AG20443 (cell line): ENCODE results near the gene PAFAH1B2.

ENCODE experiments used
- DNase-seq: peaks from one replicate; pipeline ENCODE4 v3.0.0; 2012; ENCODE audit warnings: low spot score, mixed read lengths

The PAFAH1B2 gene

DNA sequence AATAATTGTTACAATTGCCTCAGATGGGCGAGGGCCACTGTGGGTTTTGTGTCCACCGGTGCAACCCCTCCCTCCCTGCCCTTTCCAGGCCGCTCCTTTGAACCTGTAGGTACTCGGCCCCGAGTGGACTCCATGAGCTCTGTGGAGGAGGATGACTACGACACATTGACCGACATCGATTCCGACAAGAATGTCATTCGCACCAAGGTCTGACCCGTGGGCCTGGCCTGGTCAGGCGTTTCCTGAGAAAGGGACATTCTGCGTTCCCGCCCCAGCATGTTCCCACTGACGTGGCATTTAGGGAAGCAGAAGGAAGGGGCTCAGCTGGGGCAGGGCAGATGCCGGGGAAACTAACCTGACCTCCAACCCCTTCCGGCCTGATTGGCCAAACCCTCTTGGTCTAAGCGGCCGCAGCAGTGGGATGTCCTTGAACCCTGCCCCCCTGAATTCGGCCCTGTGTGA is 44.6 kb downstream of the PAFAH1B2 start:
- no peak for DNase-seq

DNA sequence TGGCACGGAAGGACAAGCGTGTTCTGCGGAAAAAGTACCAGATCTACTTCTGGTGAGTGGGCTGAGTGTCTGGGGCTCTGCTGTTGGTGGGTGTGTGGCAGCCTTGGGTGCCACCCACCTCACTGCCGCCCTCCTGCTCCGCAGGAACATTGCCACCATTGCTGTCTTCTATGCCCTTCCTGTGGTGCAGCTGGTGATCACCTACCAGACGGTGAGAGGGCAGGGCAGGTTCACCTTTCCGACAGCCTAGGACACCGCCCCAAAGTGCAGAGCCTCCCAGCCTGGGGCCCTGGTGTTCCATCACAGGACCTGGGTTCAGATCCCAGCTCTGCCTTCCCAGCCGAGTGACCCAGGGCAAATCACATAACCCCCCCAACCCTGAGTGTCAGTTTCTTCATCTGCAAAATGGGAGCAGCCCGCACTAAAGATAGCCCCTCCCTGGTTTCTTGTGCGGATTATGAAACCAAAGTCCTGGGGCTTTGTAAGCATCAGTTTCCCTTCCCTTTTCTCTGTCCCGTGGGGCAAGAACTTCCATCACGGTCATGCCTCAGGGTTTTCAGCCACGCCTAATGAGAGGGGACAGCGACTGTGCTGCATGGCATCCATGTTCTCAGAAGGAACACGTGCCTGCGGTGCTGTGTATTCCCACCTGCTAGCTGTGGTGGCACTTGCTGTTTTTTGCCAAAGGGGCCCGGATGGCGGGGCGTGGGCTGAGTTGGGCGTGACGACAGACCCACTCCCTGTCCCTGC is 45.3 kb downstream of the PAFAH1B2 start:
- no peak for DNase-seq

DNA sequence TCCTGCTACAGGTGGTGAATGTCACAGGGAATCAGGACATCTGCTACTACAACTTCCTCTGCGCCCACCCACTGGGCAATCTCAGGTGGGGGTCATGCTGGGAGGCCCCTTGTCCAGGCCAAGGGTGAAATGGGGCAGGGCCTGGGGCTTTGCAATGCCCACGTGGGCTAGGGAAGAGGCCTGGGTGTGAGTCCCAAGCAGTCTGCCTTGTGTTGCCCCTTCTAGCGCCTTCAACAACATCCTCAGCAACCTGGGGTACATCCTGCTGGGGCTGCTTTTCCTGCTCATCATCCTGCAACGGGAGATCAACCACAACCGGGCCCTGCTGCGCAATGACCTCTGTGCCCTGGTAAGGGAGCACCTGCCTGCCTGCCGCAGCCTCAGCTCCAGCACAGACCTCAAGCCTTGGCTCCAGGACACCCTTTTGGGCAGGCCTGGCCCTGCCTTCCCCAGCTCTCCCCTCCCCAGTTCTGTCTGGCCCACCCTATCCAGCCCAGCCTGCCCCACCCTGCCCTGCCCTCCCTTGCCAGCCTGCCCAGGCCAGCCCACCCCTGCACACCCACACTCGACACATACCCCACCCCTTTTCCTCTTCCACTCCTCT is 46.0 kb downstream of the PAFAH1B2 start:
- DNase-seq, result no peak

DNA sequence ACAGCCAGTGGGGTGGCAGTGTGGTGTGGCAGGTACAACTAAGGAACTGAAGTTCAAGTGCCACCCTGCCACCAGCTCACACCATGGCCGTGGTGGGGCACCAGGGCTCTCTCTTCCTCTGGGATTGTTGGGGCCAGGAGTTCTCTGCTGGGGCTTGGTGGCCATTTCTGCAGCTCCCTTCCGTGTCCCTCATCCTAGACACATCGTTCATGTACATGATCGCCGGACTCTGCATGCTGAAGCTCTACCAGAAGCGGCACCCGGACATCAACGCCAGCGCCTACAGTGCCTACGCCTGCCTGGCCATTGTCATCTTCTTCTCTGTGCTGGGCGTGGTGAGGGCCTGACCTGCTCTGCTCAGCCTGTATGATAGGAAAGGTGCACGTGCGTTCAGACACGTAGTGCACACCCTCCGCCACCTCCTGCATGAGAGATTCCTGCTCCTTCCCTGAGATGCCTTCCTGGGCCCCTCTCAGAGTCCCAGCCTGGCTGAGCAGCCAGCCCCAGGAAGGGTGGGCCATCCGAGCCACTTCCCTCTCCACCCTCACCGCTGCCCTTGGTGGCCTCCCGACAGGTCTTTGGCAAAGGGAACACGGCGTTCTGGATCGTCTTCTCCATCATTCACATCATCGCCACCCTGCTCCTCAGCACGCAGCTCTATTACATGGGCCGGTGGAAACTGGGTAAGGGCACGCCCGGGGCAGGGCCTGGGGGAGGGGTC is 47.8 kb downstream of the PAFAH1B2 start:
- no peak for DNase-seq

DNA sequence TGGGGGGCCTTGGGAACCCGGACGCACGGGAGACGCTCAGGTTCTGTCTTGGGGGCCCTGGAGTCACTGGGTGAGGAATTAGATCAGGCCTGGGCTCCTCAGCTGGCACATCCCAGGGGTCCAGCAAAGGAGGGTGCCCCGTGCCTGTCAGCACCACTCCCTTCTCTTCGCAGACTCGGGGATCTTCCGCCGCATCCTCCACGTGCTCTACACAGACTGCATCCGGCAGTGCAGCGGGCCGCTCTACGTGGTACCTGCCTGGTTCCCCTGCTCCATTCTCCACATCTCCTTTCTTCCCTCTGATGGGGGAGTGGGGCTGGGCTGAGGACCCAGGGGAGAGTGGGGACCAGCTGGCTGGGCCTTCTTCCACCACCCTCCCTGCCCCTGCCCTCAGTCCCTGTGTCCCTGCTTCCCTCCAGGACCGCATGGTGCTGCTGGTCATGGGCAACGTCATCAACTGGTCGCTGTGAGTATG is 48.4 kb downstream of the PAFAH1B2 start:
- no peak for DNase-seq

DNA sequence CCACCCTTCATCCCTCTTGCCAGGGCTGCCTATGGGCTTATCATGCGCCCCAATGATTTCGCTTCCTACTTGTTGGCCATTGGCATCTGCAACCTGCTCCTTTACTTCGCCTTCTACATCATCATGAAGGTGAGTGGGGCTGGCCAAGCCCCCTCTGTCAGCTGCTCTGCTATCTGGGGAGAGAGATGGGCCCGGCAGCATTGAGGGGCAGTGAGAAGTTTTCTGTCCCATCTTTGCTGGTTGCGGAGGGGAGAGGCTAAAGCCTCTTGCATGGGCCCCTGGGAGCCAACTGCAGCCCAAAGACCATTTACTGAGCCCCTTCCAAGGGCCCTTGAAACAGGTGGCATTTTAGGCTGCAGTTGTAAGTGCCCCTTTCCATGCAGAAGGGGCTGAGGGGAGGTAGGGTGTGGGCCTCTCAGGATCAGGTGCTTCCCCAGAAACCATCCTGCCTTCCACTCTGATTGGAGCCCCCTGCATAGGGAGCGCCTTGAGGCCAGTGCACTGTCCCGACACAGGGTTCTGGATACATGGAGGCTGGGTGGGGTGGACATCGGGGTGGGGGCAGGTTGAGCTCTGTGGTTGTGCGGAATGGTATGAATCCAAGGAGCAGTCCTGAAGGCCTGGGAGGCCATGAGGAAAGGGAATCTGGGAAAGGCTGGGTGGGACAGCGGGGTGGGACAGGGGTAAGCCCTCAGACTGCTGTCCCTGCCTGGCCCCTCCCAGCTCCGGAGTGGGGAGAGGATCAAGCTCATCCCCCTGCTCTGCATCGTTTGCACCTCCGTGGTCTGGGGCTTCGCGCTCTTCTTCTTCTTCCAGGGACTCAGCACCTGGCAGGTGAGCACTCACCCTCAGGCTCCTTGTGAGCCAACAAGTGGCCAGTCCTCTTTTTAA is 49.3 kb downstream of the PAFAH1B2 start:
- DNase-seq, result no peak

DNA sequence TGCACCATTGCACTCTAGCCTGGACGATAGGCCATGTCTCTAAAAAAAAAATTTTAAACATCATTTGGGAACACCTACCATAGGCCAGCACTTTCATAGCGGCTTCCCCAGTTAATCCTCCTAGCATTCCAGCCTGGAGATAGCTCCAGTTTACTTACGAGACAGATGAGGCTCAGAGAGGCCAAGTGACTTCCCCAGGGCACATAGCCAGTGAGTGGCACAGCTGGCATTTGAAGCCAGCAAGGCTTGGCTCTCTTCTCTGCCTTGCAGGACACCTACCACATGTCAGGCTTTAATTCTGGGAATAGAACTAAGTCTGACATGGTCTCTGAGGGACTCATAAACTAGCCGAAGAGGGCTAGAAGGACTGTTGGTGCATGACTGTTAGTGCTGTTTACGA is 50.2 kb downstream of the PAFAH1B2 start:
- DNase-seq, result no peak

DNA sequence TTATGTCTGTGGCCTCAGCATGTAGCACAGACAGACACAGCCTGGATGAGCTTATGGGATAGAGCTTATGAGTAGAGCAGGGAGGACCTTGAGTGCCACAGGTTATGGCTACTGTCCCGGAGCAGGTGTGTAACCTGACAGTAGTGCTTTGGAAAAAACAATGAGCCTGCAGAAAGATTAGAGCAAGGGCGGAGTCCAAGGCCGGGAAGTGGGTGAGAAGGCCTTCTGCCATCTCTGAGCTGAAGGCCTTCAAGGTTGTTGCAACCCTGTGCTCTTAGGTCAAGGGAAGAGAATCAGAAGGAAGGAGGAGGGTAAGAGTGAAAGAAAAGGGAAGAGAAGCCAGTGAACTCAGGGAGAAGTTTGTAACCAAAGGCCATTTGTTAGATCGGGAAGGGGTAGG is 51.2 kb downstream of the PAFAH1B2 start:
- no peak for DNase-seq

DNA sequence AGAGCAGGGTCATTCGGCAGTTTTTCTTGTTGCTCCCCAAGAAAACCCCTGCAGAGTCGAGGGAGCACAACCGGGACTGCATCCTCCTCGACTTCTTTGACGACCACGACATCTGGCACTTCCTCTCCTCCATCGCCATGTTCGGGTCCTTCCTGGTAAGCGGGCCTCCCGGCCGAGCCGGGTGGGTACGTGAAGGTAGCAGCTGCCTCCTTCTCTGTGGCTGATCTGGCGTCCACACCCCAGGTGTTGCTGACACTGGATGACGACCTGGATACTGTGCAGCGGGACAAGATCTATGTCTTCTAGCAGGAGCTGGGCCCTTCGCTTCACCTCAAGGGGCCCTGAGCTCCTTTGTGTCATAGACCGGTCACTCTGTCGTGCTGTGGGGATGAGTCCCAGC is 51.7 kb downstream of the PAFAH1B2 start:
- no peak for DNase-seq

DNA sequence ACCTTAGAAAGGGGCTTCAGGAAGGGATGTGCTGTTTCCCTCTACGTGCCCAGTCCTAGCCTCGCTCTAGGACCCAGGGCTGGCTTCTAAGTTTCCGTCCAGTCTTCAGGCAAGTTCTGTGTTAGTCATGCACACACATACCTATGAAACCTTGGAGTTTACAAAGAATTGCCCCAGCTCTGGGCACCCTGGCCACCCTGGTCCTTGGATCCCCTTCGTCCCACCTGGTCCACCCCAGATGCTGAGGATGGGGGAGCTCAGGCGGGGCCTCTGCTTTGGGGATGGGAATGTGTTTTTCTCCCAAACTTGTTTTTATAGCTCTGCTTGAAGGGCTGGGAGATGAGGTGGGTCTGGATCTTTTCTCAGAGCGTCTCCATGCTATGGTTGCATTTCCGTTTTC is 52.9 kb downstream of the PAFAH1B2 start:
- DNase-seq, result no peak

DNA sequence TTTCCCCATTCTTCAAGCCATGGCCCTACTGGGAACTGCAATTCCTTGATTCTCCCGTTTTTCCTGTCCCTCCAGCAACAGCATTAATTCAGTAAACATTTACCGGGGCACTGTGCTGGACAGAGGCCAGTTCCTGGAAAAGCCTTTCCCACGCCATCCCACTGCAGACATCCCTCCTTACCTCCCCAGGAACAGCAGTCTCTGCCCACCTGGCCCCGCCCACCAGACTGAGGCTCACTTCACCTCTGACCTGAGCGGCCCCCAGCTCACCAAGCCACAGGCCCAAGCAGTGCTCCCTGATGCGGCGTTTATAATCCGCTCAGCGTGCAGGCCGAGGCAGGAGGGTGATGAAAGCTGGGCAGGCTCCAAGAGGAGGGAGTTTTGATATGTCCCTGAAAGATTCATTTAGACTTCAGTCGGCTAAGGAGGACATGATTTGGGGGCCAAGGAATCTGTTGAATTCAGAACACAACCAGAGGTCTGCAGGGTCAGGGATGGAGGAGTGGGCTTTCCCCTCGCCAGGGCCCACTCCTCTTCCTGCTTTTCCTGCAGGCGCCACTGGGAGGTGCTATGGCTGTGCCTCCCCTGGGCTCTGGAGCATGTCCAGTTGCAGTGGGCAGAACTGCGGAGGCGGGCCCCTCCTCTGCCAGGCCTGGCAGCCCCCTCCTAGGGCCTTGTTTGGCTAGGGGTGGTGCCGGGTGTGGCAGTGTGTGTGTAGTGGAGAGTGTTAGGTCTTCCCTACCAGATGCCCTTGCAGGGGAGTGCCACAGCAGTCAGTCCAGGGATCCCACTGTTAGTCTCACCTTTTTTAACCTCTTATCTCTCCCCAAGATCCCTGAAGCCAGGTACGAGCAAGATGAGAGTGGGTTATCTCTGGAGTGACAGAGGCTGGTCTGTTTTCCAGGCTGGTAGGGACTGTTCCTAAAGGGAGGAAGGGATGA is 53.7 kb downstream of the PAFAH1B2 start:
- DNase-seq, result peak; percentile 53

DNA sequence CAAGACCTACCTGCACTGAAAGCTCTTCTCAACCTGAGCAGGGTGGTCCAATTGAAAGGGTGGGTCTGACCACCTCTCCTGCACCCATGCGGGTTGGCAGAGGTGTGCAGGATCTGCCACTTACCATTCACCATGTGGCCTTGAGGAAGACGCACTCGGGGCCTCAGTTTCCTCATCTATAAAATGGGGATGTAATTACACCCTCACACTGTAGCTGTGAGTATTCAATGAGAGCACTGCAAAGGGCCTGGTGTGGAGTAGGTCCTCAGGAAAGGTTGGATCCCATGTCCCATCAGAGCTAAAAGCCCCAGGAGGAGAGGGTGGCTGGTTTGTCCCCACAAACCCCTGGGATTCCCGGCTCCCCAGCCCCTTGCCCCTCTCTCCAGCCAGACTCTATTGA is 54.5 kb downstream of the PAFAH1B2 start:
- no peak for DNase-seq

DNA sequence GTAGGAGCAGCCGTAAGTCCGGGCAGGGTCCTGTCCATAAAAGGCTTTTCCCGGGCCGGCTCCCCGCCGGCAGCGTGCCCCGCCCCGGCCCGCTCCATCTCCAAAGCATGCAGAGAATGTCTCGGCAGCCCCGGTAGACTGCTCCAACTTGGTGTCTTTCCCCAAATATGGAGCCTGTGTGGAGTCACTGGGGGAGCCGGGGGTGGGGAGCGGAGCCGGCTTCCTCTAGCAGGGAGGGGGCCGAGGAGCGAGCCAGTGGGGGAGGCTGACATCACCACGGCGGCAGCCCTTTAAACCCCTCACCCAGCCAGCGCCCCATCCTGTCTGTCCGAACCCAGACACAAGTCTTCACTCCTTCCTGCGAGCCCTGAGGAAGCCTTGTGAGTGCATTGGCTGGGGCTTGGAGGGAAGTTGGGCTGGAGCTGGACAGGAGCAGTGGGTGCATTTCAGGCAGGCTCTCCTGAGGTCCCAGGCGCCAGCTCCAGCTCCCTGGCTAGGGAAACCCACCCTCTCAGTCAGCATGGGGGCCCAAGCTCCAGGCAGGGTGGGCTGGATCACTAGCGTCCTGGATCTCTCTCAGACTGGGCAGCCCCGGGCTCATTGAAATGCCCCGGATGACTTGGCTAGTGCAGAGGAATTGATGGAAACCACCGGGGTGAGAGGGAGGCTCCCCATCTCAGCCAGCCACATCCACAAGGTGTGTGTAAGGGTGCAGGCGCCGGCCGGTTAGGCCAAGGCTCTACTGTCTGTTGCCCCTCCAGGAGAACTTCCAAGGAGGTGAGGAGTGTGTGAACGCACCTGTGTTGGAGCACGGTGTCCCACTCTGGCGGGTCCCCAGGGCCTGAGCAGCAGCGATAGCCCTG is 55.2 kb downstream of the PAFAH1B2 start, which contains the start of gene TAGLN:
Gene TAGLN, plus strand, starts transcription at position 318 of the 863 bp plus-strand sequence. CDS start 3,644 bp downstream, outside the sequence.
- DNase-seq, result peak; percentile 97

DNA sequence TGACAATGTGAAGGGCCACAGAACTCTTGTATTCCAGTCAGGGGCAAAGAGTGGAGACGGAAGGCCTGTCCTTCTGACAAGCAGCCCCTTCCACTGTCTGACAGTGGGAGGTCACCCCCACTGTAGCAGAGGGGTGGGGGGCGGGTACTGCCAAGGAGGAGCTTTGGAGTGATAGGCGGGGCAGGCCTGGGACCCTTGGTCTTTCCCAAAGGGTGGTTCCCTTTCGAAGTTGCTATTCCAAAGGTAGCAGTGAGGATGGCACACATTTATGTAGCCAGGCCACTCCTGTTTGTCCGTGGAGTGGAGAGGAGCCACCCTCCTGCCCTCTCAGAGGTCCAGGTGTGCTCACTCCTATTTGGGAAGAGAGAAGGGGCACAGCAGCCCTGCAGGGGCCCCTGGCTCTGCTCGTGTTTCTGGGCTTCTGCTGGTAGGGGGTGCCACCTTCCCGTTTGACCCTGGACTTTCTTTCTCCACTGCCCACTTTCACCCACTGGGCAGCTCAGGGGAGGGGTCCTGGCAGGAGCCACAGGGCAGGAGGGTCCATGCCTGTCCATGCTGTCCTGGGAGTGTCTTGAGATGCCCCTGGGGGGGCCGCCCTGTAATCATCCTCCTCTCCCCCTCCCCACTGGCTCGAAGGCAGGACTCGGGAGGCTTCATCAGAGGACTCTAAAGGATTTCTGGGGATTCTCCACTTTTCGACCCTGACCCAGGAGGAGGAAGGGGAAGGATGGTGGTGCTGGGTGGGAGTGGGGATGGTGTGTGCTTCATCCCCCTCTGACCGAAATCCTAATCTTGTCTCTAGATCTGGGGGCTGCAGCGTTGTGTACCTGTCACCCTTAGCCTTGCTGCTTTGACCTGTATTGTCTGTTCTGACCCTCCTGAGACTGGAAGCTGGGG is 56.1 kb downstream of the PAFAH1B2 start:
- no peak for DNase-seq

DNA sequence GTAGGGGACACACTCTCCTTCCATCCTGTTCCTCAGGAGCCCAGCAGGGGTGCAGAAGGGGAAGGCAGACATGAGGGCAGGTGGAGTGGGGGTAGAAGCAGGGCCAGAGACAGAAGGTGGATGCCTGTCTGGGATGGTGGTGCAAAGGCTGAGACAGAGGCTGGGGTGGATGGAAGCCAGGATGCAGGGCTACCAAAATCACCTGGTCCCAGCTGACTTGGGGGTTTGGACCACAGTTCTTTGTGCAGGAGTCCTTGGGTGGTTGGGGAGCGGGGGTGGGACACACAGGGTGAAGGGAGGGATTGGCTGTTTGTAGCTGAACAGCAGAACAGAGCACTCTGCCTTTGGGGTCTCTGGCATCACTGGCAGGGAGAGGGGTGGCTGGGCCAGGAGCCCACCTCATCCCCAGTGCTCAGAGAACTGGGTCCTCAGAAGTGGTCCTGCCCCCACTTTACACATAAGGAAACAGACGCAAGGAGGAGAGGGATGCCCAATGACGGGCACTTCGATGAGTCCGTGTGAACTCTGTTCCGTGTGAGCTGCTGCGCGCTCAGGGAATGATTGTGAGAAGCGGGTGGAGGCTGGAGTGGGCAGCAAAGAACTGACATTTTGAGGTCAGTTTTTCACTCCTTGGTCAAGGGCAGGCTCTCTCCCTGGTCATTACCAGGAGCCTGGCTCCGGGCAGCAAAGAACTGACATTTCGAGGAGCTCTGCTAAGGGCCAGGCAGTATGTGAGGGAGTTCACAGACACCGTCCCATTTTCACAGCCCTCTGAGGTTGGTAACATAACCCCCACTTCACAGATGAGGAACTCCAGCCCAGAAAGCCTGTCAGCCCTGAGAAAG is 56.9 kb downstream of the PAFAH1B2 start:
- no peak for DNase-seq

DNA sequence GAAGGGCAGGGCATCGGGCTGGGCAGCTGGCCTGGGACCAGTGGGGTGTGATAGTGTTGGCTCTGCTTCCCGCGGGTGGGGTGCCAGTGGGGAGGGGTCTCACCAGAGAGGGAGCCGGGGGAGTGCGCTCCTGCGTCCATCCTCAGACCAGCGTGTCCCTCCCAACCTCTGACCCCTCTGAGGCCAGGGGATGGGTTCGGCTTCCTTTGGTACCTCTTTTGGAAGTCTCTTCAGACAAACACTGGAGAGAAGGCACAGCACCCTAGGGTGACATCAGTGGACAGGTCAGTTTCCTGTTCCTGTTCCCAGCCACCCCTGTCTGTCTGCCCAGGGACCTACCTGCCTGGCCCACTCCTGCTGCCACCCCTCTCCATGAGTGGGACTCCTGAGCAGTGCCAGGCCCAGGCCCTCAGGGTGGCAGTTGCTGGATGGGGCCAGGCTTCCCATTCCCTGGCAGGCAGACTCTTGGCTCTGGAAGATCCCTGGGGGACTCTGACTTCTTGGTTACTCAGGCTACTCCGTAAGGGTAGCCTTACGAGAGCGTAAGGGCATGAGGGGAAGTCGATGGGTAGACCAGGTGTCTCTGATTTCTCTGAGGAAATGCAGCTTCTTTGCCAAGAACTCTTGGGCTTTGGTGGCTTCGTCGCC is 57.7 kb downstream of the PAFAH1B2 start:
- DNase-seq, result no peak

DNA sequence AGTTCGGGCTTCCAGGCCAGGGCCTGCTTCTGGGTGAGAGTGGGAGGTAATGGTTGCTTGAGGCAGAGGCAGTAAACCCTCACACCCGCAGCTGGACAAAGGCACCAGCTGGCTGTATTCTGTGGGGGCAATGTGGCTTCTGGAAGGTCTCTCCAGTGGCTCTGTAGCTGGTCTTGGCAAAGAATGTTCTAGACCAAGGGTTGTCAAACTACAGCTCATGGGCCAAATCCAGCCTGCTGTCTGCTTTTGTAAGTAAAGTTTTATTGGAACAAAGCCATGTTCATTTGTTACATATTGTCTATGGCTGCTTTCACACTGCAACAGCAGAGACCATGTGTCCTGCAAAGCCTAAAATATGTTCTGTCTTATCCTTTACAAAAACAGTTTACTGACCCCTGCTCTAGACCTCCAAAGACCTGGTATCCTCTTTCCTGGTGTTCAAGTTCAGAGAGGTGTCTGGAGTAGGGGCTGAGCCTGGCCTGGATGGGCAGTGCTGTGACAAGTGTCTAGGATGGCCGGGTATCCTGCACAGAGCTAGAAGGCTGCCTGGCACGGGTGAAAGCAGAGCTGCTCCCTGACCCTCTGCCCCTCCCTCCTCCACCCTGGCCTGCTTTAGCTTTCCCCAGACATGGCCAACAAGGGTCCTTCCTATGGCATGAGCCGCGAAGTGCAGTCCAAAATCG is 58.4 kb downstream of the PAFAH1B2 start:
- DNase-seq, result no peak
